ENCODE results near the gene MYOF. TPM values are rescaled to one million over a fixed set of nuclear protein-coding genes. Genes with fewer than 3 reads are reported as not detected.

MYOF gene
- total and polyA plus RNA-seq, 9 of the 15 experiments (the other 6 are each of a cell fraction or from before 2014, with no cell fraction given), result 0.06 to 0.27 TPM; not detected in 7

- TF ChIP-seq, protein P1, sequence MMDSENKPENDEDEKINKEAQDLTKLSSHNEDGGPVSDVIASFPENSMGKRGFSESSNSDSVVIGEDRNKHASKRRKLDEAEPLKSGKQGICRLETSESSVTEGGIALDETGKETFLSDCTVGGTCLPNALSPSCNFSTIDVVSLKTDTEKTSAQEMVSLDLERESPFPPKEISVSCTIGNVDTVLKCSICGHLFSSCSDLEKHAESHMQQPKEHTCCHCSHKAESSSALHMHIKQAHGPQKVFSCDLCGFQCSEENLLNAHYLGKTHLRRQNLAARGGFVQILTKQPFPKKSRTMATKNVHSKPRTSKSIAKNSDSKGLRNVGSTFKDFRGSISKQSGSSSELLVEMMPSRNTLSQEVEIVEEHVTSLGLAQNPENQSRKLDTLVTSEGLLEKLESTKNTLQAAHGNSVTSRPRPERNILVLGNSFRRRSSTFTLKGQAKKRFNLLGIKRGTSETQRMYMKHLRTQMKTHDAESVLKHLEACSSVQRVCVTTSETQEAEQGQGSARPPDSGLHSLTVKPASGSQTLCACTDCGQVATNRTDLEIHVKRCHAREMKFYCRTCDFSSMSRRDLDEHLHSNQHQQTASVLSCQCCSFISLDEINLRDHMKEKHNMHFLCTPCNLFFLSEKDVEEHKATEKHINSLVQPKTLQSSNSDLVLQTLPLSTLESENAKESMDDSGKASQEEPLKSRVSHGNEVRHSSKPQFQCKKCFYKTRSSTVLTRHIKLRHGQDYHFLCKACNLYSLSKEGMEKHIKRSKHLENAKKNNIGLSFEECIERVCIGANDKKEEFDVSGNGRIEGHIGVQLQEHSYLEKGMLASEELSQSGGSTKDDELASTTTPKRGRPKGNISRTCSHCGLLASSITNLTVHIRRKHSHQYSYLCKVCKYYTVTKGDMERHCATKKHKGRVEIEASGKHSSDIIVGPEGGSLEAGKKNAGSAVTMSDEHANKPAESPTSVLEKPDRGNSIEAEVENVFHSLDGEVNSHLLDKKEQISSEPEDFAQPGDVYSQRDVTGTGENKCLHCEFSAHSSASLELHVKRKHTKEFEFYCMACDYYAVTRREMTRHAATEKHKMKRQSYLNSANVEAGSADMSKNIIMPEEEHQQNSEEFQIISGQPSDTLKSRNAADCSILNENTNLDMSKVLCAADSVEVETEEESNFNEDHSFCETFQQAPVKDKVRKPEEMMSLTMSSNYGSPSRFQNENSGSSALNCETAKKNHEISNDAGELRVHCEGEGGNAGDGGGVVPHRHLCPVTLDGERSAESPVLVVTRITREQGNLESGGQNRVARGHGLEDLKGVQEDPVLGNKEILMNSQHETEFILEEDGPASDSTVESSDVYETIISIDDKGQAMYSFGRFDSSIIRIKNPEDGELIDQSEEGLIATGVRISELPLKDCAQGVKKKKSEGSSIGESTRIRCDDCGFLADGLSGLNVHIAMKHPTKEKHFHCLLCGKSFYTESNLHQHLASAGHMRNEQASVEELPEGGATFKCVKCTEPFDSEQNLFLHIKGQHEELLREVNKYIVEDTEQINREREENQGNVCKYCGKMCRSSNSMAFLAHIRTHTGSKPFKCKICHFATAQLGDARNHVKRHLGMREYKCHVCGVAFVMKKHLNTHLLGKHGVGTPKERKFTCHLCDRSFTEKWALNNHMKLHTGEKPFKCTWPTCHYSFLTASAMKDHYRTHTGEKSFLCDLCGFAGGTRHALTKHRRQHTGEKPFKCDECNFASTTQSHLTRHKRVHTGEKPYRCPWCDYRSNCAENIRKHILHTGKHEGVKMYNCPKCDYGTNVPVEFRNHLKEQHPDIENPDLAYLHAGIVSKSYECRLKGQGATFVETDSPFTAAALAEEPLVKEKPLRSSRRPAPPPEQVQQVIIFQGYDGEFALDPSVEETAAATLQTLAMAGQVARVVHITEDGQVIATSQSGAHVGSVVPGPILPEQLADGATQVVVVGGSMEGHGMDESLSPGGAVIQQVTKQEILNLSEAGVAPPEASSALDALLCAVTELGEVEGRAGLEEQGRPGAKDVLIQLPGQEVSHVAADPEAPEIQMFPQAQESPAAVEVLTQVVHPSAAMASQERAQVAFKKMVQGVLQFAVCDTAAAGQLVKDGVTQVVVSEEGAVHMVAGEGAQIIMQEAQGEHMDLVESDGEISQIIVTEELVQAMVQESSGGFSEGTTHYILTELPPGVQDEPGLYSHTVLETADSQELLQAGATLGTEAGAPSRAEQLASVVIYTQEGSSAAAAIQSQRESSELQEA (IDR thresholded peaks at IDR 0.05; ENCODE audit: low read depth), result no peak
- TF ChIP-seq C11orf30 (IDR thresholded peaks at IDR 0.05; ENCODE audit: low read depth), result peak; percentile 46; the same call in 1 of the 2 replicates
These were observed 16.1 kb downstream of the MYOF start (continued) for GRCh38 chr10:93465806-93466675.

All from K562 (cell line).